Measurements from ENCODE around the gene PSMC3IP.

PSMC3IP gene

GRCh38 chr17:42573095-42573494, 4.4 kb downstream of the PSMC3IP start:
- Mint-ChIP-seq H3K27me3 (no peaks in the 10 kb centered on the region), H3K4me3 (no peak overlapping the region), H3K9me3 (no peaks in the 10 kb centered on the region), H3K27ac (no peak overlapping the region), H3K36me3 (peaks cover 18% of the 10 kb centered on the region), H3K4me1 (peaks cover 18% of the 10 kb centered on the region)
- ATAC-seq (ENCODE audit: low read depth) (no peak), DNase-seq (ENCODE audit: low spot score in 2 of 2) (no peak)

- Mint-ChIP-seq H3K9me3 (no peaks in the 10 kb centered on the region), H3K36me3 (peaks cover 20% of the 10 kb centered on the region), H3K4me1 (peaks cover 15% of the 10 kb centered on the region), H3K4me3 (no peak overlapping the region), H3K27me3 (no peaks in the 10 kb centered on the region), H3K27ac (no peak overlapping the region)
- DNase-seq (ENCODE audit: low spot score in 2 of 2) (no peak), ATAC-seq (ENCODE audit: low read depth) (no peak)
Observed at GRCh38 chr17:42571435-42572225, 5.9 kb downstream of the PSMC3IP start.

GRCh38 chr17:42568341-42569111, 9.0 kb downstream of the PSMC3IP start:
- Mint-ChIP-seq H3K27me3 (no peaks in the 10 kb centered on the region), H3K36me3 (peaks cover 16% of the 10 kb centered on the region), H3K9me3 (no peaks in the 10 kb centered on the region)

GRCh38 chr17:42566883-42567573, 10.5 kb downstream of the PSMC3IP start, which contains the start of gene MLX:
MLX (plus strand) TSS chr17:42567100; CDS start chr17:42567125, 25 bp downstream.
- Mint-ChIP-seq H3K4me3 (peak within 1 kb of the TSS; percentile 95), H3K36me3 (peaks cover 9% of the 10 kb centered on the region), H3K27ac (peak within 1 kb of the TSS; percentile 89), H3K27me3 (no peaks in the 10 kb centered on the region), H3K9me3 (no peaks in the 10 kb centered on the region), H3K4me1 (peaks cover 27% of the 10 kb centered on the region)
- peak; percentile 83 for ATAC-seq (ENCODE audit: low read depth)
- peak; percentile 85 to 86 for DNase-seq (ENCODE audit: low spot score in 2 of 2)

More at GRCh38 chr17:42568341-42569111, 9.0 kb downstream of the PSMC3IP start:
- Mint-ChIP-seq H3K4me1 (peaks cover 16% of the 10 kb centered on the region), H3K27ac (peak overlapping the region; percentile 64), H3K4me3 (peak overlapping the region; percentile 39)
- no peak for DNase-seq (ENCODE audit: low spot score in 2 of 2)
- ATAC-seq (ENCODE audit: low read depth): no peak

GRCh38 chr17:42566215-42566882, 11.2 kb downstream of the PSMC3IP start:
- H3K4me1 Mint-ChIP-seq: peaks cover 31% of the 10 kb centered on the region
- H3K4me3 Mint-ChIP-seq: peak overlapping the region; percentile 95
- ATAC-seq (ENCODE audit: low read depth) (no peak), DNase-seq (ENCODE audit: low spot score in 2 of 2) (no peak)
- peak overlapping the region; percentile 89 for H3K27ac Mint-ChIP-seq
- peaks cover 7% of the 10 kb centered on the region for H3K36me3 Mint-ChIP-seq
- no peaks in the 10 kb centered on the region for H3K27me3 Mint-ChIP-seq
- H3K9me3 Mint-ChIP-seq: no peaks in the 10 kb centered on the region

- H3K4me1 Mint-ChIP-seq: peaks cover 31% of the 10 kb centered on the region
- peak overlapping the region; percentile 95 for H3K4me3 Mint-ChIP-seq
- no peak for ATAC-seq (ENCODE audit: low read depth)
- no peak for DNase-seq (ENCODE audit: low spot score in 2 of 2)
- peak overlapping the region; percentile 42 for H3K27ac Mint-ChIP-seq
- H3K36me3 Mint-ChIP-seq: peaks cover 5% of the 10 kb centered on the region
- H3K27me3 Mint-ChIP-seq: no peaks in the 10 kb centered on the region
- H3K9me3 Mint-ChIP-seq: no peaks in the 10 kb centered on the region
Observed at GRCh38 chr17:42565523-42566214, 11.9 kb downstream of the PSMC3IP start.

- peak overlapping the region; percentile 14 for H3K27ac Mint-ChIP-seq
- ATAC-seq (ENCODE audit: low read depth): no peak
Observed at GRCh38 chr17:42564815-42565522, 12.6 kb downstream of the PSMC3IP start.

GRCh38 chr17:42563950-42564349, 13.6 kb downstream of the PSMC3IP start:
- Mint-ChIP-seq H3K36me3 (peaks cover 5% of the 10 kb centered on the region), H3K27me3 (no peaks in the 10 kb centered on the region), H3K4me1 (peaks cover 29% of the 10 kb centered on the region), H3K27ac (peak overlapping the region; percentile 72), H3K4me3 (peak overlapping the region; percentile 94), H3K9me3 (no peaks in the 10 kb centered on the region)
- DNase-seq (ENCODE audit: low spot score in 2 of 2): no peak
- ATAC-seq (ENCODE audit: low read depth): no peak

More at GRCh38 chr17:42564815-42565522, 12.6 kb downstream of the PSMC3IP start:
- Mint-ChIP-seq H3K27me3 (no peaks in the 10 kb centered on the region), H3K4me3 (no peak overlapping the region), H3K9me3 (no peaks in the 10 kb centered on the region), H3K4me1 (peaks cover 31% of the 10 kb centered on the region), H3K36me3 (peaks cover 5% of the 10 kb centered on the region)
- no peak for DNase-seq (ENCODE audit: low spot score in 2 of 2)

GRCh38 chr17:42563543-42563942, 14.0 kb downstream of the PSMC3IP start:
- H3K27ac Mint-ChIP-seq: peak overlapping the region; percentile 72
- peaks cover 2% of the 10 kb centered on the region for H3K36me3 Mint-ChIP-seq
- peaks cover 26% of the 10 kb centered on the region for H3K4me1 Mint-ChIP-seq
- DNase-seq (ENCODE audit: low spot score in 2 of 2) (no peak), ATAC-seq (ENCODE audit: low read depth) (no peak)
- H3K27me3 Mint-ChIP-seq: no peaks in the 10 kb centered on the region
- no peaks in the 10 kb centered on the region for H3K9me3 Mint-ChIP-seq
- peak overlapping the region; percentile 94 for H3K4me3 Mint-ChIP-seq

GRCh38 chr17:42563143-42563509, 14.4 kb downstream of the PSMC3IP start:
- Mint-ChIP-seq H3K36me3 (peaks cover 2% of the 10 kb centered on the region), H3K27me3 (no peaks in the 10 kb centered on the region), H3K4me1 (peaks cover 26% of the 10 kb centered on the region), H3K9me3 (no peaks in the 10 kb centered on the region), H3K27ac (peak overlapping the region; percentile 90), H3K4me3 (peak overlapping the region; percentile 94)
- no peak for DNase-seq (ENCODE audit: low spot score in 2 of 2)
- no peak for ATAC-seq (ENCODE audit: low read depth)

GRCh38 chr17:42562388-42563142, 15.0 kb downstream of the PSMC3IP start:
- Mint-ChIP-seq H3K4me1 (peaks cover 23% of the 10 kb centered on the region), H3K27me3 (no peaks in the 10 kb centered on the region), H3K4me3 (peak overlapping the region; percentile 94), H3K27ac (peak overlapping the region; percentile 90), H3K9me3 (no peaks in the 10 kb centered on the region), H3K36me3 (no peaks in the 10 kb centered on the region)
- ATAC-seq (ENCODE audit: low read depth) (no peak), DNase-seq (ENCODE audit: low spot score in 2 of 2) (no peak)

- H3K4me1 Mint-ChIP-seq: peaks cover 22% of the 10 kb centered on the region
- H3K27me3 Mint-ChIP-seq: no peaks in the 10 kb centered on the region
- no peaks in the 10 kb centered on the region for H3K36me3 Mint-ChIP-seq
- DNase-seq (ENCODE audit: low spot score in 2 of 2) (peak; percentile 86 to 93), ATAC-seq (ENCODE audit: low read depth) (peak; percentile 77)
- H3K9me3 Mint-ChIP-seq: no peaks in the 10 kb centered on the region
- peak within 1 kb of the TSS; percentile 94 for H3K4me3 Mint-ChIP-seq
- H3K27ac Mint-ChIP-seq: peak within 1 kb of the TSS; percentile 90
Observed at GRCh38 chr17:42561897-42562387, 15.6 kb downstream of the PSMC3IP start, which contains the start of gene COASY. COASY (plus strand) TSS chr17:42562148; CDS start chr17:42562623, 475 bp downstream.

Measured in memory B cell (primary cell).